GM12878 (cell line): Measurements from ENCODE around the gene GNB5. TPM values are rescaled to one million over a fixed set of nuclear protein-coding genes. Genes with fewer than 3 reads are reported as not detected.

Source experiments
- ATAC-seq: fragments of 200-7000 bp; cut with Tn5 transposase; 3 replicates; pipeline ENCODE4 v1.9.1; 2020; ENCODE audit warnings: mild to moderate bottlenecking, moderate library complexity
- BruUV-seq: library from RNA; stranded (reverse); fragments of 400-500 nt; replicated peaks from 2 replicates; lab custom pipeline; 2021; lab: Mats Ljungman, UMichigan
- CTCF ChIA-PET: fragments of 300-600 bp; sonication (Branson Sonifier 250); formaldehyde crosslinking; extraction: SDS; loops from one replicate; lab custom pipeline; 2021; ENCODE audit warnings: inconsistent platforms; lab: Yijun Ruan, JAX
- POLR2A ChIA-PET: fragments of 350-600 bp; formaldehyde crosslinking; extraction: SDS; loops from one replicate; lab custom pipeline; 2021; ENCODE audit warnings: inconsistent platforms; lab: Charles Lee
- RAD21 ChIA-PET: fragments of 300-600 bp; sonication (Branson Sonifier 250); formaldehyde crosslinking; loops from one replicate; lab custom pipeline; 2023; ENCODE audit warnings: antibody characterized with exemption; ENCODE audit not compliant: unreplicated experiment; lab: Charles Lee
- SMC1A ChIA-PET: fragments of 300-600 bp; sonication (Branson Sonifier 250); formaldehyde crosslinking; loops from one replicate; lab custom pipeline; 2023; ENCODE audit not compliant: unreplicated experiment, uncharacterized antibody; lab: Charles Lee
- DNase-seq: peaks from one replicate; pipeline ENCODE4 v3.0.0-alpha.2; 2011; ENCODE audit warnings: low read depth, low spot score
- FAIRE-seq: peaks from 3 replicates; lab custom pipeline; 2011; peaks lifted over from hg19 to GRCh38; lab: Jason Lieb, UNC
- H2AFZ ChIP-seq: 2 replicates; pipeline ENCODE4 v1.6.0; 2011; ENCODE audit warnings: low read depth, low read length, control low read depth; ENCODE audit not compliant: control insufficient read depth
- H3K27ac ChIP-seq: 2 replicates; pipeline ENCODE4 v1.5.1; 2011; ENCODE audit warnings: control low read depth; ENCODE audit not compliant: control insufficient read depth, insufficient read depth
- H3K27me3 ChIP-seq, 2 experiments: replicated peaks in 1 of 2; 2 replicates each; pipeline versions ENCODE4 v1.6.0 to v1.6.1; 2011; ENCODE audit warnings: low read length in 1 of 2; ENCODE audit not compliant: control insufficient read depth in 2 of 2, insufficient read depth in 2 of 2
- H3K36me3 ChIP-seq, 2 experiments: 2 replicates each; pipeline ENCODE4 v1.5.1; 2011; ENCODE audit warnings: low read length in 1 of 2; ENCODE audit not compliant: control insufficient read depth in 2 of 2, insufficient read depth in 2 of 2
- H3K4me1 ChIP-seq: 2 replicates; pipeline ENCODE4 v1.6.1; 2011; ENCODE audit warnings: mild to moderate bottlenecking, low read length, moderate library complexity, mixed read lengths; ENCODE audit not compliant: control insufficient read depth, insufficient read depth
- H3K4me2 ChIP-seq: 2 replicates; pipeline ENCODE4 v1.6.0; 2011; ENCODE audit warnings: control low read depth; ENCODE audit not compliant: control insufficient read depth, insufficient read depth
- H3K4me3 ChIP-seq: fragments of 200-600 bp; sonication (generic); 2 replicates; pipeline ENCODE4 v1.5.1; 2016
- H3K79me2 ChIP-seq: 2 replicates; pipeline ENCODE4 v1.6.0; 2011; ENCODE audit warnings: low read length; ENCODE audit not compliant: control insufficient read depth, insufficient read depth
- H3K9ac ChIP-seq: 2 replicates; pipeline ENCODE4 v1.8.0; 2011; ENCODE audit warnings: low read length, control low read depth, mixed read lengths; ENCODE audit not compliant: control insufficient read depth, insufficient read depth
- H3K9me3 ChIP-seq: replicated peaks from 3 replicates; pipeline ENCODE4 v1.5.1; 2011; ENCODE audit warnings: mild to moderate bottlenecking, low read length; ENCODE audit not compliant: control insufficient read depth, insufficient read depth
- H4K20me1 ChIP-seq: 2 replicates; pipeline ENCODE4 v1.6.0; 2011; ENCODE audit not compliant: control insufficient read depth, insufficient read depth
- CBX5 ChIP-seq: sonication (generic); IDR thresholded peaks from 2 replicates; pipeline ENCODE4 v1.6.1; 2016; ENCODE audit warnings: low read depth, moderate library complexity, mild to moderate bottlenecking, inconsistent platforms
- CEBPB ChIP-seq, 2 experiments: fragments of 150-350 bp in 1 of 2; IDR thresholded peaks; 2 replicates each; pipeline ENCODE4 v1.6.1; 2012 to 2014; ENCODE audit warnings: low read depth in 2 of 2, low read length in 2 of 2, borderline replicate concordance in 1 of 2, inconsistent platforms in 1 of 2
- CHD1 ChIP-seq: IDR thresholded peaks from 2 replicates; pipeline ENCODE4 v1.6.1; 2012; ENCODE audit warnings: low read depth, low read length, improper control_type of control experiment
- EP300 ChIP-seq, 2 experiments: fragments of 150-350 bp in 1 of 2; IDR thresholded peaks; 2 replicates each; pipeline ENCODE4 v1.6.1; 2011 to 2012; ENCODE audit warnings: low read depth in 2 of 2, low read length in 2 of 2, borderline replicate concordance in 1 of 2, improper control_type of control experiment in 1 of 2, inconsistent platforms in 1 of 2; ENCODE audit not compliant: control insufficient read depth in 1 of 2
- FOXK2 ChIP-seq: fragments of 450-650 bp; IDR thresholded peaks from 2 replicates; pipeline ENCODE4 v1.6.1; 2017; ENCODE audit warnings: mild to moderate bottlenecking, moderate library complexity
- KDM1A ChIP-seq: fragments of 200-600 bp; sonication (generic); IDR thresholded peaks from 2 replicates; pipeline ENCODE4 v1.6.1; 2016; ENCODE audit warnings: borderline replicate concordance
- MEF2A ChIP-seq: IDR thresholded peaks from 2 replicates; pipeline ENCODE4 v1.6.1; 2011; ENCODE audit warnings: low read depth, mild to moderate bottlenecking, low read length, moderate library complexity; ENCODE audit not compliant: insufficient read depth
- MYC ChIP-seq: IDR thresholded peaks from 2 replicates; pipeline ENCODE4 v1.6.1; 2011; ENCODE audit warnings: mild to moderate bottlenecking, low read length, moderate library complexity, inconsistent platforms; ENCODE audit not compliant: insufficient read depth, insufficient replicate concordance, insufficient read length, severe bottlenecking
- PAX8 ChIP-seq: fragments of 450-650 bp; IDR thresholded peaks from 2 replicates; pipeline ENCODE4 v1.6.1; 2017; ENCODE audit warnings: mild to moderate bottlenecking, moderate library complexity
- PML ChIP-seq: IDR thresholded peaks from 2 replicates; pipeline ENCODE4 v1.6.1; 2012; ENCODE audit warnings: low read length, inconsistent platforms
- SP1 ChIP-seq: IDR thresholded peaks from one replicate; pipeline ENCODE4 v1.6.1; 2011; ENCODE audit warnings: low read depth, low read length
- TCF7 ChIP-seq: IDR thresholded peaks from 2 replicates; pipeline ENCODE4 v1.6.1; 2014; ENCODE audit warnings: antibody characterized with exemption, borderline replicate concordance
- WRNIP1 ChIP-seq: IDR thresholded peaks from 2 replicates; pipeline ENCODE4 v1.6.1; 2011; ENCODE audit warnings: low read depth, low read length, improper control_type of control experiment, borderline replicate concordance
- YBX1 ChIP-seq: fragments of 450-650 bp; IDR thresholded peaks from 2 replicates; pipeline ENCODE4 v1.6.1; 2016; ENCODE audit warnings: antibody characterized with exemption
- ZNF217 ChIP-seq: fragments of 450-650 bp; IDR thresholded peaks from 2 replicates; pipeline ENCODE4 v1.6.1; 2017; ENCODE audit warnings: antibody characterized with exemption, mild to moderate bottlenecking
- WGBS: methylation state at CpG from one replicate; pipeline ENCODE4 v1.1.6; 2016; ENCODE audit warnings: low lambda C conversion rate; ENCODE audit not compliant: insufficient replicate concordance, insufficient coverage; ENCODE audit errors: missing lambda C conversion rate; 5-methylcytosine and 5-hydroxymethylcytosine counted together
- in situ Hi-C: fragments of 300-500 bp; cut with MboI; formaldehyde crosslinking; loops from 9 replicates; pipeline ENCODE4 v1.14.3; 2018; ENCODE audit warnings: mixed read lengths
- intact Hi-C: fragments of 100-400 bp; cut with micrococcal nuclease; formaldehyde crosslinking; loops from one replicate; pipeline ENCODE4 v1.14.2; 2022; ENCODE audit not compliant: unreplicated experiment
- polyA plus RNA-seq, 11 experiments: library from polyadenylated mRNA; depleted of rRNA in 4 of 11; unstranded in 6 of 11; stranded (reverse) in 5 of 11; fragments of >200 nt; fragmentation: Nextera tagmentation in 4 of 11; fragmentation: Illumina TruSeq in 1 of 11; extraction: Ambion mirVana in 4 of 11; extraction: Trizol in 1 of 11; gene quantifications; 1 replicate in 1 of 11; 2 replicates in 10 of 11; pipeline versions ENCODE4 v1.2.1 to v1.2.3, GENCODE V29; 2011 to 2016; ENCODE audit warnings: inconsistent platforms in 2 of 11, missing spikeins in 2 of 11, low read depth in 1 of 11
- total RNA-seq, 4 experiments: library from RNA; depleted of rRNA in 3 of 4; stranded (reverse); fragments of >200 nt in 3 of 4; fragmentation: Illumina TruSeq in 1 of 4; extraction: Trizol in 1 of 4; gene quantifications; 2 replicates each; pipeline versions ENCODE4 v1.2.1 to v1.2.3, GENCODE V29; 2013 to 2021
- TF ChIP-seq, protein P1 (sequence below): fragments of 450-650 bp; formaldehyde crosslinking; IDR thresholded peaks from 2 replicates; pipeline ENCODE4 v1.4.0; 2022; ENCODE audit warnings: mild to moderate bottlenecking, moderate library complexity
- TF ChIP-seq, protein P2 (sequence below): fragments of 450-650 bp; IDR thresholded peaks from 2 replicates; pipeline ENCODE4 v1.6.1; 2016; ENCODE audit warnings: mild to moderate bottlenecking
- TF ChIP-seq, protein P3 (sequence below): IDR thresholded peaks from 2 replicates; pipeline ENCODE4 v1.6.1; 2012; ENCODE audit warnings: low read depth, low read length, improper control_type of control experiment

The GNB5 gene
- total and polyA plus RNA-seq, 10 of the 15 experiments (the other 5 are each of a cell fraction or from before 2014, with no cell fraction given): 2.4 to 25.9 (median 15.2) TPM

DNA sequence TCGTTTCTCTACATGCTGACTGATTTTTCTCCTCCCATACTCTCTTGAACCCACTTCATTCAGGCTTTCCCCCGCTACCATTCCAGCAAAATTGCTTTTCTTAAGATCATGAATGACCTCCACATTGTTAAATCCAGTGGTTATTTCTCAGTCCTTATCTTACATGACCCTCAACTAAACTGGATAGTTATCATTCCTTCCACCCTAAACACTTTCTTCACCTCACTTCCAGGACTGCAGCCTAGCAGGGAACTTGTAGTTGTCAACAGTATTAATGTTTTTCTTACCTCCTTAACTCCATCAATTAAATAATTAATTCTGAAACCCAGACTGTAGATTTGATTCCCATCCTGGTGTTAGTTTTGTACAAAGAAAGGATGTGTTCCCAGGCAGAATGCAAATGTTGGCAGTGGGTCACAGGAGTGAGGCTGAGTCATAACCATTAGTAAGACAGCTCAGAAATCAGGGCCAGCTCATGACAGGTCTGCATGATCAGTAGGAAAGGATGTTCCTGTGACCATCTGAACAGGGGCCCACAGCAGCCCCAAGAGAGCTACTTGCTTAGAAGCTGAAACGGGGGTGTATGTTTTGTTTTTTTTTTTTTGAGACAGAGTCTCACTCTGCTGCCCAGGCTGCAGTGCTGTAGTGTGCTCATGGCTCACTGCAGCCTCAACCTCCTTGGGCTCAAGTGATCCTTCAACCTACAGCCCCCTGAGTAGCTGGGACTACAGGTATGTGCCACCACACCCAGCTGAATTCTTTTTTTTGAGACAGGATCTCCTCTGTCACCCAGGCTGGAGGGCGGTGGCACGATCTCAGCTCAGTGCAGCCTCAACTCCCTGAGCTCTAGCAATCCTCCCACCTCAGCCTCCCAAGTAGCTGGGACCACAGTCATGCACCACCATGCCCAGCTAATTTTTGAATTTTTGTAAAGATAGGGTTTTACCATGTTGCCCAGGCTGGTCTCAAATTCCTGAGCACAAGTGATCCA is 87.7 kb downstream of the GNB5 start:
- intact Hi-C loops (loop anchor here (1.0 to 10.0 kb wide), 4 partner anchors 20 to 369 kb away; partner anchors contain the start of gene LYSMD2), in situ Hi-C loops (no loop called here)
- no TSS peak for BruUV-seq
- 20% methylated on average over 5 of the region's 5 CpGs for WGBS
- no peak overlapping the region for H2AFZ ChIP-seq
- H3K27me3 ChIP-seq: no peaks in the 10 kb centered on the region
- DNase-seq (peak; percentile 94), ATAC-seq (peak; percentile 76), FAIRE-seq (no peak)
- H3K9ac ChIP-seq: peak overlapping the region; percentile 55
- peaks cover 11% of the 10 kb centered on the region for H3K79me2 ChIP-seq
- peak overlapping the region; percentile 67 for H3K4me2 ChIP-seq
- ChIA-PET RAD21 (interaction anchor here (0.7 to 11.8 kb wide), 17 partner anchors 9 to 277 kb away, joined by 3 to 203 read pairs (median 4); partner anchors contain the start of gene BCL2L10), POLR2A (interaction anchor here (0.6 to 8.1 kb wide), 14 partner anchors 9 to 456 kb away, joined by 3 to 151 read pairs (median 6); partner anchors contain the start of genes BCL2L10 and LEO1), CTCF (interaction anchor here (0.7 to 17.4 kb wide), 9 partner anchors 12 to 367 kb away, joined by 3 to 251 read pairs (median 5); no protein-coding TSS in a partner anchor), SMC1A (interaction anchor here (0.6 to 12.5 kb wide), 21 partner anchors 8 to 367 kb away, joined by 3 to 272 read pairs (median 5); partner anchors contain the start of genes BCL2L10 and LEO1)
- H3K4me3 ChIP-seq: no peak overlapping the region
- no peaks in the 10 kb centered on the region for H3K36me3 ChIP-seq
- H3K4me1 ChIP-seq: peaks cover 33% of the 10 kb centered on the region
- no peak overlapping the region for H3K27ac ChIP-seq
- no peaks in the 10 kb centered on the region for H3K9me3 ChIP-seq
- H4K20me1 ChIP-seq: no peaks in the 10 kb centered on the region
- TF ChIP-seq ZNF217: no peak
- TF ChIP-seq, protein P1, sequence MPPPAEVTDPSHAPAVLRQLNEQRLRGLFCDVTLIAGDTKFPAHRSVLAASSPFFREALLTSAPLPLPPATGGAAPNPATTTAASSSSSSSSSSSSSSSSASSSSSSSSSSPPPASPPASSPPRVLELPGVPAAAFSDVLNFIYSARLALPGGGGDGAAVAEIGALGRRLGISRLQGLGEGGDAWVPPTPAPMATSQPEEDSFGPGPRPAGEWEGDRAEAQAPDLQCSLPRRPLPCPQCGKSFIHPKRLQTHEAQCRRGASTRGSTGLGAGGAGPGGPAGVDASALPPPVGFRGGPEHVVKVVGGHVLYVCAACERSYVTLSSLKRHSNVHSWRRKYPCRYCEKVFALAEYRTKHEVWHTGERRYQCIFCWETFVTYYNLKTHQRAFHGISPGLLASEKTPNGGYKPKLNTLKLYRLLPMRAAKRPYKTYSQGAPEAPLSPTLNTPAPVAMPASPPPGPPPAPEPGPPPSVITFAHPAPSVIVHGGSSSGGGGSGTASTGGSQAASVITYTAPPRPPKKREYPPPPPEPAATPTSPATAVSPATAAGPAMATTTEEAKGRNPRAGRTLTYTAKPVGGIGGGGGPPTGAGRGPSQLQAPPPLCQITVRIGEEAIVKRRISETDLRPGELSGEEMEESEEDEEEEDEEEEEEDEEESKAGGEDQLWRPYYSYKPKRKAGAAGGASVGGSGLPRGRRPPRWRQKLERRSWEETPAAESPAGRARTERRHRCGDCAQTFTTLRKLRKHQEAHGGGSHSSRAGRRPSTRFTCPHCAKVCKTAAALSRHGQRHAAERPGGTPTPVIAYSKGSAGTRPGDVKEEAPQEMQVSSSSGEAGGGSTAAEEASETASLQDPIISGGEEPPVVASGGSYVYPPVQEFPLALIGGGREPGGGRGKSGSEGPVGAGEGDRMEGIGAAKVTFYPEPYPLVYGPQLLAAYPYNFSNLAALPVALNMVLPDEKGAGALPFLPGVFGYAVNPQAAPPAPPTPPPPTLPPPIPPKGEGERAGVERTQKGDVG: no peak
- TF ChIP-seq, protein P2, sequence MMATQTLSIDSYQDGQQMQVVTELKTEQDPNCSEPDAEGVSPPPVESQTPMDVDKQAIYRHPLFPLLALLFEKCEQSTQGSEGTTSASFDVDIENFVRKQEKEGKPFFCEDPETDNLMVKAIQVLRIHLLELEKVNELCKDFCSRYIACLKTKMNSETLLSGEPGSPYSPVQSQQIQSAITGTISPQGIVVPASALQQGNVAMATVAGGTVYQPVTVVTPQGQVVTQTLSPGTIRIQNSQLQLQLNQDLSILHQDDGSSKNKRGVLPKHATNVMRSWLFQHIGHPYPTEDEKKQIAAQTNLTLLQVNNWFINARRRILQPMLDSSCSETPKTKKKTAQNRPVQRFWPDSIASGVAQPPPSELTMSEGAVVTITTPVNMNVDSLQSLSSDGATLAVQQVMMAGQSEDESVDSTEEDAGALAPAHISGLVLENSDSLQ: peak; percentile 74
- TF ChIP-seq KDM1A: no peak
- TF ChIP-seq FOXK2: no peak
- TF ChIP-seq, protein P3, sequence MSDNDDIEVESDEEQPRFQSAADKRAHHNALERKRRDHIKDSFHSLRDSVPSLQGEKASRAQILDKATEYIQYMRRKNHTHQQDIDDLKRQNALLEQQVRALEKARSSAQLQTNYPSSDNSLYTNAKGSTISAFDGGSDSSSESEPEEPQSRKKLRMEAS: 0 out of 2 replicates have a peak, but pooled peaks have one; percentile 38
- TF ChIP-seq YBX1: peak; percentile 48; the same call in 1 of the 2 replicates
- TF ChIP-seq CHD1: no peak
- TF ChIP-seq WRNIP1: no peak
- no peak for TF ChIP-seq PAX8
- TF ChIP-seq TCF7: no peak
- no peak for TF ChIP-seq CEBPB (IDR thresholded peaks at IDR 0.05; ENCODE audit: borderline replicate concordance in 1 of 2, low read depth in 2 of 2, low read length in 2 of 2)
- no peak for TF ChIP-seq MYC
- no peak for TF ChIP-seq CBX5
- peak; percentile 59 to 76; a peak in 3 of 4 replicates for TF ChIP-seq EP300 (IDR thresholded peaks at IDR 0.05; ENCODE audit: borderline replicate concordance in 1 of 2, control insufficient read depth in 1 of 2, low read depth in 2 of 2, low read length in 2 of 2)
- TF ChIP-seq MEF2A: no peak
- TF ChIP-seq SP1: peak; percentile 54
- no peak for TF ChIP-seq PML
